GM19438 (cell line): ENCODE data around the gene PRRG1.
"Not testable (repeated sequence)": the region's sequence is repeated elsewhere in the genome, so short reads cannot be mapped to it uniquely, and the experiment has no call there.

Experiments used
- ATAC-seq: cut with Tn5 transposase; IDR thresholded peaks from one replicate; pipeline ENCODE4 v1.9.1; 2021; ENCODE audit warnings: low read depth; ENCODE audit not compliant: unreplicated experiment

PRRG1 gene

DNA sequence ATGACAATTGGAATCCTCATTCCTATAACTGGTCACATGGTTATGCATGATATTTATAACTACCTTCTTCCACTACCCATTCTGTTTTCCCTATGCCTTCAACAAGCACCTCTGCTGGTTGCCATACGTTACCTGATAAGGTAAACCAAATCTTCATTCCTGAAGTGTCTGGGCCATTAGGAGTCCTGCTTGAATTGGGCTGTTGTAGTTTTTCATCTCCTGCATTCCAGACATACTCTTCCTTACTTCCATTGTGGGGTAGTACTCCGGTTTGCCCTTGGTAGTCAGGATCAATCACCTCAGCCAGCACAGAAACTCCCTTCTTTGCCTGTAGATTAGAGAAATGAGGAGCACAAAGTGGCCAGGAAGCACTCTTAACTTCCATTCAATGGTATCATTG lies 113.2 kb downstream of the PRRG1 start:
- no peak for ATAC-seq

DNA sequence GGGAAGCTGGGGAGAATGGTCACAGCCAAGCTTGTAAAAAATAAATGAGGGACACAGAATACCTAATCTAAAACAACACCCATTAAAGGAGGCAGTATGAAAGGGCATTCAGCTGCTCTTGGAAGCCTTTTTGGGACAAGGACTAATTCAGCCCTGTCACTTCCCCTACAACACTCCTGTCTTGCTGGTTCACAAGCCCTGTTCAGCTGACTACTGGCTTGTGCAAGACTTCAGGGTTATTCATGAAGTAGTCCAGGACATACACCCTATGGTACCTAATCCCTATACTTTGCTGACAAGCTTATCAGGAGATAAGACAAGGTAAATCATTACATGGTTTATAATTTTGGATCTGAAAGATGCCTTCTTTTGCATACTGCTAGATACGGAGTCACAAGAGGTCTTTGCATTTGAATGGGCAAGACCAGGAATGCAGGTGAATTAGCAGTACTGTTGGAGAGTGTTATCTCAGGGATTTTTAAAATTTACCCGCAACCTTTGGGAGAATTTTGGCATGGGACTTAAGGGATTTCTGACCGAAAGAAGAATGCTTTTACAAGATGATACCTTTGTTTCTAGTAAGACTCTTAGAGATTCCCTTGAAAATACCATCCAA lies 119.1 kb downstream of the PRRG1 start:
- ATAC-seq, result no peak

DNA sequence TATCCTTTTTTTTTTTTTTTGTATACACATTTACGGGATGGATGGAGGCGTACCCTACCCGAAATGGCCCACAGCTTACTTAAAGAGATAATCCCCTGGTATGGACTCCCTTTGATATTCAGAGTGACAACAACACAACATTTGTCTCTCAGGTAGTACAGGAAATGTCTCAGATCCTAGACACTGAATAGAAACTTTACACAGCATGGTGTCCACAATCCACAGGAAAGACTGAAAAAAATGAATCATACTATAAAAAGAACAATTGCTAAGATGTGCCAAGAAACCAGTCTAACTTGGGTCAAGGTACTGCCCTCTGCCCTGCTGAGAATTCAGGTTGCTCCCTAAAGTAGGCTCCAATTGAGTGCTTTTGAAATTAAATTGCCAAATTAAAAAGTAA lies 121.5 kb downstream of the PRRG1 start:
- ATAC-seq, result no peak

DNA sequence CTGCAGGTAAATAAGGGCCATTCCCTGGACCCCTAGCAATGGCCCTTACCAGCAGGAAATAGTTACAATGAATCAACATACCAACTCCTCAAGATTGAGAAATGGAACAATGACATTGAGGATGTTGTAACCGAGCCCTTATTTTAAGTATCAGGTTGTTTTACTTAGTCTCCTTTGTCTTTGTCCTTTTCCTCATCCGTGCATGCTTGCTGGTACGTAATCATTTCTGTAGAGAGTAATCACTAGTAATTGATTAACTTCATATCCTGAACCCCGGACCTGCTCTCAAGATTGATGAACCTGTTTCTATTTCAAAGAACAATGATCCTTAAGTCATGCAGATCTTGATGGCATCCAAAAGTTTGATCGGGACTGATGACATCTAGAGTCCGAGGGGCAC lies 123.7 kb downstream of the PRRG1 start:
- ATAC-seq, result no peak

DNA sequence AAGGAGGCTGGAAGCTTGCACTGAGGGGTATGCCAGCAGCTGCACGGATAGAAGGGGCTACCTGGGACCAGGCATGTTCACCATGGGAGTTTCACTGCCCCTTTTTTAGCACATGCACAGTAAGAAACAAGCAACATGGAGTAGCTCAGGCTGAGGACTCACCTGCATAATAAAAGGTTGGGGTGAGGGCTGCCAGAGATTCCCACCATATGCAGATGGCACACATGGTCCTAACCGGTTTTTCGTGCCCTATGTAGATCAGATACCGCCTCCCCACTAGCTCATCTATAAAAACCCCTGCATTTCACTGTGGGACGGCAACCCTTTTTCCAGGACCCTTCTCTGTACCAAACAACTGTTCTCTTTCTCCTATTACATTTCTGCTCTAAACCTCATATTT lies 125.3 kb downstream of the PRRG1 start:
- no peak for ATAC-seq

DNA sequence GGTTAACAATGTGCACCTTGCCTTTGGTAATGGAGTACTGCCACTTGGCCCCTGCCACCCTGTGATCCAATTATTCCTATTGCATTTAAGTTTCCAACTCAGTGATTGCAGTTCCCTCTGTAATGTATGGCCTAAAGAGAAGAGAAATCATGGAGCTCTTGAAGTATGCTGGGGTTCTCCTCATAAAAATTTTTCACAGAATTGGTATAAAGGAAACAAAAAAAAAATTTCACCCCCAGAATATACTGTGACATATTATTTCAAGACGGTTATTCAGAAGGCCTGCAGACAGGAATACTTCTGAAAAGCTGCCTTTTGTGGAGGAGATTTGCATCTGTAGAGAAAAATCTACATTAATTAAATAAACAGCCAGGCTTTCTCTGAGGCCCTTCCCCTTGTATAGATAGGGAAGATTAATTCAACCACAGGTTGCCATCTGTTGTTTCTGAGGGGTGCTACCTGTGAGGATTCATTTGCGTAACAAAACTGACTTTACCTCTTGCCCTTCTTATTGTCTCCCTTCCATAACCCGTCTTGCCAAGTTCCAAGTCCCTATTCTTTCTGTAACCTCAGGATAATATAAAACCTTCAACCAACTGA lies 127.5 kb downstream of the PRRG1 start:
- ATAC-seq, result no peak

DNA sequence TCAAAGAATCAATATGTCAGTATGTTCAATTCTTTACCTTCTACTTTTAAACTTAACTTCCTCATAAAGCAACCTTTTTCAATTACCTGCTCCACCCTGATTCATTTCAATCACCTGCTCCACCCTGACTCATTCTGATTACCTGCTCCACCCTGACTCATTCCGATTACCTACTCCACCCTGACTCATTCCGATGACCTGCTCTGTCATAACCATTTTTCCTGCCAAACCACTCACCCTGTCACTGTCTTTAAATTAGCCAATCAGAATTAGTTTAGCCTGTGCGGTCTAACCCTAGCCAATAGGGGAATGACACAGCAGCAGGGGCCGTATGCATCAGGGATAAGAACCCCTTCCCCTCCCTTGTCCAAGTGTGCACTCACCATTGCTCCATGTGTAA lies 135.2 kb downstream of the PRRG1 start:
- not testable (repeated sequence) for ATAC-seq

DNA sequence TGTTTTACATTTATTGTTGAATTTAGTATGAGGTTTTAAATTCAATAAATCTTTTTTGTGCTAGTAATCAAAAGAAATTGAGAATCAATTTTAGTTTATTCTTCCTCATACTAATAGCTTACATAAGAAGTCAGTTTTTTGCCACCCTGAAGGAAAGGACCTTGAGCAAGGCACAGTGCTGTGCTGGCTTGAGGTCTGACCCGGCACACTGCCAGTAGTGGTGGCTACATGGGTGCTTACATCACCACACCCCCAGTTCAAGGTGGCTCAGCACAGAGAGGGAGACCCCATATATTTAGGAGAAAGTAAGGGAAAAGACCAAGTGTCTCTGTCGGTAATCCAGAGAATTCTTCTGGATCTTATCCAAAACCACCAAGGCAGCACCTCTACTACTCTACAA lies 136.3 kb downstream of the PRRG1 start:
- ATAC-seq, result no peak

DNA sequence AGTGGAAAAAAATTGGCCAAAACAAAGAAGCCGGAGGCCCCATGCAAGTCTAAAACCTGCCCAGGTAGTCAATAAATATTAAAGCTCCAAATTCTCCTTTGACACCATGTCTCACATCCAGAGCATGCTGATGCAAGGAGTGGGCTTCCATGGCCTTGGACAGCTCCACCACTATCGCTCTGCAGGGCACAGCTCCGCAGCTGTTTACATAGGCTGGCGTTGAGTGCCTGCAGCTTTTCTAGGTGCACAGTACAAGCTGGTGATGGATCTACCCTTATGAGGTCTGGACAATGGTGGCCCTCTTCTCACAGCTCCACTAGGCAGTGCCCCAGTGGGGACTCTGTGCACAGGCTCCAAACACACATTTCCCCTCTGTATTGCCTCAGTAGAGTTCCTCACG lies 138.1 kb downstream of the PRRG1 start:
- ATAC-seq, result no peak

DNA sequence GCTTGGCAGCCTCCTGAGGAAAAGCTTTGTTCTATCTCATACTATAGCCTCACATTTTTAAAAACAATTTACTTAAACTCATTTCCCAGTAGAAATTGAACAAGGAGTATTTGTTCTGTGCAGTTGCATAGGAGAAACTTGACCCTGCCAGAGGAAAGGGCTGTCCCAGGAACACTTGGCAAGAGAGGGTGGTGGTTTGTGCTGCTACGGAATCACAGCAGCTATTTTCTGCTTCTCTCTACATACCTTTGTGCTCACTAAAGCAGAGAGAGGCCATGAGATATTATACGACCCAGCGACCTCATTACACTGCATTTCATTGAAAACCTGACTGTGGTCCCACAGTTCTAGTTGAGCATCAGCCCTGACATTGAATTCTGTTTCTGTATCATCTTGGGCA lies 139.2 kb downstream of the PRRG1 start:
- no peak for ATAC-seq

DNA sequence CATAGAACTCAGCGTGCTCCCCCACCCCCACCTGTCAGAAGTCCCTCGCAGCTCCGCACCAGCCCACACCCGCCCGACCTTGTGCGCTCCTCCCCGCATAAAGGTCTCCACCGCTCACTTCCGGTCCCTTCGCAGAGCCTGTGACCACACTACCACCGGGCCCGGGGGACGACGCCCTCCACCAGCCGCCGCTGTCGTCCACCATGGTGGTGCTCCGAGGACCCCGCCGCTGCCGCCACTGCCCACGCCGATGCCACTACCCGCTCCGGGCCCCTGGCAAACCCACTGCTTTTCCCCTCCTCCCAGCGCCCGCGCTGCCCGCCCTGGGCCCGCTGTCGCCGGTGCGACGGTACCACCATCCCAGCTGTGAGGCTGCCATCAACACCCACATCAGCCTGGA lies 142.5 kb downstream of the PRRG1 start:
- ATAC-seq, result no peak

DNA sequence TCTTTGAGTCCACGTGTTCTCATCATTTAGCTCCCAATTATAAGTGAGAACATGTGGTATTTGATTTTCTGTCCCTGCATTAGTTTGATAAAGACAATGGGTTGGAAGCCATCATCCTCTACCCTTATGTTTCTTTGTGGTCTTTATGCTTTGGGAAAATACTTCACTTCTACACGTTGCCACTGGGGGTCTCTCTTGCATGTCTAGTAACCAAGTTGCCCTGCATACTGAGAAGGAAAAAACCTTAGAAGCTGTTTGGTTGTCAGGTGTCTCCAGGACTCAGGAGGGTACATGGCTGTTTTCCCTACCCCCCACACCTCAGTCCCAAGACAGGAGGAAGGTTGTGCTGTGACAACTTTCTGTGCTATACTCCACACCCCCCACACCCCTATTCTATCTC lies 146.6 kb downstream of the PRRG1 start:
- ATAC-seq, result not testable (repeated sequence)

DNA sequence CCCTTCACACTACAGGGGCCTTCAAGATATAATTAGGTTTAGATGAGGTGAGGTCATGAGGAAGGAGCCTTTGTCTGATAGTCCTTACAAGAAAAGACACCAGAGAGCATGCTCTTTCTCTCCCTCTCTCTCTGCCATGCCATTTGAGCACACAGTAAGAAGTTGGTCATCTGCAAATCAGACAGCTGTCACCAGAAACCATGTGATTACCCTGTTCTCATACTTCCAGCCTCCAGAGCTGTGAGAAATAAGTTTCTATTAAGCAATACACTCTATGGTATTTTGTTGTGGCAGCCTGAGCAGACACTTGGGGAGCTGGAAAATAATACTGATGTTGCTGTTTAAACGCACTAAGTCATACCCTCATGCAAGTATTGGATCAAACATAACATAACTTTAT lies 148.0 kb downstream of the PRRG1 start:
- not testable (repeated sequence) for ATAC-seq

DNA sequence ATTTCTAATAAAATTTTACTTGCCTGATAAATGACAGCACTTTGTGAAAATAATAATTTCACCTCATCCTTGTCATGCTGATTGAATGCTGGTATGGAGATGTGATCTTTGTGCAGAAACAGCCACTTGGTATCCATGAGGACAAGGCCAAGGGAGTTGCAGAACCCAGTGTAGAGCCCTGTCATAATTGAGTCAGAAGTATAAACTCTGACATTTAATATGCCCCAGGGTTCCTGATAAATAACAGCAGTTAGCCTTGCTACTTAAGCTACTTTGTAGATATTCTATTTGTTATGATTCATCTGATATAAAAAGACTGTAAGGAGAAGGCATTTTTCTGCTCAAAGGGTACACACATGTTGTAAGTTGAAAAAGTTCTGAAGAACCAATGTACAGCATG lies 149.2 kb downstream of the PRRG1 start:
- not testable (repeated sequence) for ATAC-seq

DNA sequence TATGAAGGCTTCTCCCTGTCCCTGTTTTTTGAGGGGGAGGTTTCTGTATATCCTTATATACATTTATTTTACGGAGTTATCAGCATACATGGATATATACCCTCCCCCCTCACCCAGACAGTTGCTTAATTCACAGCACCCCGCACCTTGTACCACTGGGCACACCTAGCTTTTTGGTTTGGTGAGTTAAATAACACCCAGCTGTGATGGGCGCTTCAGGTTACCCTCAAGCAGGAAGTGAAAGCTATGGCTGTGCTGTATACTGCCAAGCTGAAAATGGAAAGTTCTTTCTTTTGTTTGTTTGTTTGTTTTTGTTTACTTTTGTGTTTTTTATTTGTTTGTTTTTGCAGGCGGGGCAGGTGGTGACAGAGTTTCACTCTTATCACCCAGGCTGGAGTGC lies 150.5 kb downstream of the PRRG1 start:
- ATAC-seq, result not testable (repeated sequence)

DNA sequence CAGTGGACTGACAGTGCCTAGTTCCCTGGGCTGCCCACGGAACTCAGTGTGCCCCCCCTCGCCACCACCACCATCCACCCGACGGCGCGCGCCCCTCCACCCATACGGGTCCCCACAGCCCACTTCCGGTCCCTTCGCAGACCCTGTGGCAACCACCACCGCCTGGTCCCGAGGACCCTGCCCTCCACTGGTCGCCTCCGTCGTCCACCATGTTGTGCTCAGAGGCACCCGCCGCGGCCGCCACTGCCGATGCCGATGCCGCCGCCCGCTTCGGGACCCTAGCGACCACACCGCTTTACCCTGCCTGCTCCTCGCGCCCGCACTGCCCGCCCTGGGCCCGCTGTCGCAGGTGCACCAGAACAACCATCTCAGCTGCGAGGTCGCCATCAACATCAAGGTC lies 155.8 kb downstream of the PRRG1 start:
- ATAC-seq, result no peak
